Left lung (tissue), 10 donors: ENCODE data around the gene ENPP4. TPM values are rescaled to one million over a fixed set of nuclear protein-coding genes. Genes with fewer than 3 reads are reported as not detected.
"Not testable (repeated sequence)": the region's sequence is repeated elsewhere in the genome, so short reads cannot be mapped to it uniquely, and the experiment has no call there.

ENCODE experiments used
- ATAC-seq: fragments of 200-7000 bp; cut with Tn5 transposase; one replicate; pipeline ENCODE4 v1.9.1; 2020; ENCODE audit warnings: moderate library complexity
- DNase-seq, 4 donors: peaks; one replicate each; pipeline ENCODE4 v3.0.0-alpha.2; 2013 to 2020
- H3K27ac ChIP-seq, 2 donors: fragments of 200-600 bp; sonication (generic) in 1 of 2; one replicate each; pipeline versions ENCODE4 v1.5.0 to v1.8.0; 2020 to 2021
- H3K27me3 ChIP-seq, 2 donors: fragments of 200-600 bp; sonication (generic) in 1 of 2; one replicate each; pipeline versions ENCODE4 v1.5.0 to v1.8.0; 2020 to 2021
- H3K36me3 ChIP-seq, 2 donors: fragments of 200-600 bp; sonication (generic) in 1 of 2; one replicate each; pipeline versions ENCODE4 v1.5.0 to v1.8.0; 2020 to 2021
- H3K4me1 ChIP-seq, 2 donors: fragments of 200-600 bp; one replicate each; pipeline ENCODE4 v1.8.0; 2021
- H3K4me3 ChIP-seq, 2 donors: fragments of 200-600 bp; sonication (generic) in 1 of 2; one replicate each; pipeline versions ENCODE4 v1.5.0 to v1.8.0; 2020 to 2021; ENCODE audit warnings: mild to moderate bottlenecking in 1 of 2
- H3K9me3 ChIP-seq, 2 donors: fragments of 200-600 bp; sonication (generic) in 1 of 2; one replicate each; pipeline versions ENCODE4 v1.5.0 to v1.8.0; 2020 to 2021
- CTCF ChIP-seq, 2 donors: fragments of 200-600 bp; sonication (generic) in 1 of 2; IDR thresholded peaks; one replicate each; pipeline versions ENCODE4 v1.5.0 to v1.8.0; 2021; ENCODE audit warnings: antibody characterized with exemption in 2 of 2
- intact Hi-C, 2 donors: fragments of 100-400 bp; cut with DNase I; formaldehyde crosslinking; loops; one replicate each; pipeline versions ENCODE4 v1.11.2 to v1.14.2; 2022
- polyA plus RNA-seq, 6 donors: library from polyadenylated mRNA; unstranded; fragments of 120-200 nt; gene quantifications; one replicate each; pipeline ENCODE4 v1.2.1, GENCODE V29; 2013; ENCODE audit not compliant: insufficient read length in 6 of 6
- total RNA-seq, 2 donors: library from RNA; stranded (reverse); fragmentation: NEBNext Ultra II Directional; extraction: Animal tissue kit (Norgen Biotek cat#: 25700); gene quantifications; one replicate each; pipeline ENCODE4 v1.2.1, GENCODE V29; 2021
- donor health status: DM: no; HTN: yes; CAD: no.
- donor health status: DM: no; HTN: no; CAD: no.

Gene ENPP4
- total and polyA plus RNA-seq, 8 donors: 9.7 to 18.8 (median 12.1) TPM

GRCh38 chr6:46129291-46129628 lies 529 bp upstream of the ENPP4 start:
- ATAC-seq (peak; percentile 42), DNase-seq (no peak)
- TF ChIP-seq CTCF (IDR thresholded peaks at IDR 0.05): no peak
- H3K4me1 ChIP-seq: peaks cover 0 to 24% of the 10 kb centered on the region in 2 donors
- H3K9me3 ChIP-seq: no peaks in the 10 kb centered on the region
- peak overlapping the region in 1 of 2 donors; percentile 80 for H3K27ac ChIP-seq
- no peaks in the 10 kb centered on the region for H3K36me3 ChIP-seq
- no peaks in the 10 kb centered on the region for H3K27me3 ChIP-seq
- intact Hi-C loops: no loop called here
- H3K4me3 ChIP-seq: peak overlapping the region; percentile 66 to 67

- no peaks in the 10 kb centered on the region for H3K9me3 ChIP-seq
- no peaks in the 10 kb centered on the region for H3K36me3 ChIP-seq
- DNase-seq: no peak
- peaks cover 0 to 24% of the 10 kb centered on the region in 2 donors for H3K4me1 ChIP-seq
- no peaks in the 10 kb centered on the region for H3K27me3 ChIP-seq
- peak overlapping the region; percentile 70 to 80 for H3K27ac ChIP-seq
- no peak for TF ChIP-seq CTCF (IDR thresholded peaks at IDR 0.05)
- ATAC-seq: peak; percentile 6
- intact Hi-C loops: no loop called here
- H3K4me3 ChIP-seq: peak overlapping the region; percentile 66 to 67
Observed at GRCh38 chr6:46130666-46131065, 877 bp downstream of the ENPP4 start.

- ATAC-seq, H3K27me3 ChIP-seq, H3K27ac ChIP-seq, DNase-seq, H3K4me3 ChIP-seq, H3K9me3 ChIP-seq, H3K36me3 ChIP-seq, intact Hi-C loops: not testable (repeated sequence)
- peaks cover 0 to 24% of the 10 kb centered on the region in 2 donors for H3K4me1 ChIP-seq
Observed at GRCh38 chr6:46131291-46131690, 1.5 kb downstream of the ENPP4 start.

GRCh38 chr6:46134216-46134615 lies 4.4 kb downstream of the ENPP4 start:
- Histone ChIP-seq H3K27me3 (no peaks in the 10 kb centered on the region), H3K27ac (no peak overlapping the region), H3K36me3 (no peaks in the 10 kb centered on the region), H3K4me1 (peaks cover 0 to 5% of the 10 kb centered on the region in 2 donors), H3K4me3 (no peak overlapping the region), H3K9me3 (no peaks in the 10 kb centered on the region)
- DNase-seq (no peak), ATAC-seq (no peak)
- no peak for TF ChIP-seq CTCF (IDR thresholded peaks at IDR 0.05)
- intact Hi-C loops: no loop called here

- no peak for ATAC-seq
- no peak overlapping the region for H3K27ac ChIP-seq
- H3K4me1 ChIP-seq: peaks cover 0 to 2% of the 10 kb centered on the region in 2 donors
- no peaks in the 10 kb centered on the region for H3K9me3 ChIP-seq
- TF ChIP-seq CTCF (IDR thresholded peaks at IDR 0.05): no peak
- H3K36me3 ChIP-seq: no peaks in the 10 kb centered on the region
- no peak for DNase-seq
- H3K4me3 ChIP-seq: no peak overlapping the region
- no peaks in the 10 kb centered on the region for H3K27me3 ChIP-seq
- intact Hi-C loops: no loop called here
Observed at GRCh38 chr6:46135176-46135575, 5.4 kb downstream of the ENPP4 start.

GRCh38 chr6:46136831-46137230 lies 7.0 kb downstream of the ENPP4 start:
- Histone ChIP-seq H3K4me3 (no peak overlapping the region), H3K9me3 (no peaks in the 10 kb centered on the region), H3K27ac (no peak overlapping the region), H3K4me1 (peaks cover 0 to 2% of the 10 kb centered on the region in 2 donors), H3K36me3 (no peaks in the 10 kb centered on the region), H3K27me3 (no peaks in the 10 kb centered on the region)
- no peak for ATAC-seq
- no peak for DNase-seq
- TF ChIP-seq CTCF (IDR thresholded peaks at IDR 0.05): no peak
- intact Hi-C loops: no loop called here
